Stimulated activated effector memory CD8-positive, alpha-beta T cell treated with anti-CD3 and anti-CD28 coated beads, Interleukin-12 subunit alpha, Interleukin-12 subunit beta, amount 100 ng/mL, for 72 hours (primary cell): ENCODE results near the gene FNDC10.

Source experiments
- ATAC-seq: fragments of 150-1000 bp; cut with Tn5 transposase; 2 replicates; pipeline ENCODE4 v1.10.0; 2021
- DNase-seq, 2 donors: peaks; one replicate each; pipeline ENCODE4 v3.0.0; 2021 to 2022; ENCODE audit warnings: low spot score in 2 of 2
- H3K27ac Mint-ChIP-seq: one replicate; pipeline ENCODE4 v1.8.0; 2022; ENCODE audit warnings: mild to moderate bottlenecking, mixed read lengths
- H3K36me3 Mint-ChIP-seq: one replicate; pipeline ENCODE4 v1.8.0; 2022; ENCODE audit warnings: mild to moderate bottlenecking, mixed read lengths
- H3K4me1 Mint-ChIP-seq: one replicate; pipeline ENCODE4 v1.8.0; 2022; ENCODE audit warnings: mixed read lengths
- H3K4me3 Mint-ChIP-seq: one replicate; pipeline ENCODE4 v1.8.0; 2022; ENCODE audit warnings: mild to moderate bottlenecking, mixed read lengths
- H3K9me3 Mint-ChIP-seq: one replicate; pipeline ENCODE4 v1.8.0; 2022; ENCODE audit warnings: mixed read lengths

Gene FNDC10

DNA sequence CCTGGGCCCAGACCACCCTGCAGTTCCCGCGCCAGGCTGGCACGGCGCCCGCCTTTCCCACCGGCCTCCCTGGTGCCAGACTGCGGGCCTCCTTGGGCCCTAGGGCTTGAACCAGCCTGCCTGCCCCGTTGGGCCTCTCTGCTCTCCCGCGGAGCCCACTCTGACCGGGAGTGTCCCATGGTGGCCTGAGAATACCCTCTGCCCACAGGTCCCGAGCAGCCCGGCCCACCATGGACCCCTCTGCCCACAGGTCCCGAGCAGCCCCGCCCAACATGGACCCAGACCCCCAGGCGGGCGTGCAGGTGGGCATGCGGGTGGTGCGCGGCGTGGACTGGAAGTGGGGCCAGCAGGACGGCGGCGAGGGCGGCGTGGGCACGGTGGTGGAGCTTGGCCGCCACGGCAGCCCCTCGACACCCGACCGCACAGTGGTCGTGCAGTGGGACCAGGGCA lies 23.3 kb upstream of the FNDC10 start:
- Mint-ChIP-seq H3K4me3 (no peak overlapping the region), H3K4me1 (peaks cover 6% of the 10 kb centered on the region), H3K27ac (no peak overlapping the region), H3K9me3 (no peaks in the 10 kb centered on the region), H3K36me3 (no peaks in the 10 kb centered on the region)
- DNase-seq (no peak), ATAC-seq (no peak)

DNA sequence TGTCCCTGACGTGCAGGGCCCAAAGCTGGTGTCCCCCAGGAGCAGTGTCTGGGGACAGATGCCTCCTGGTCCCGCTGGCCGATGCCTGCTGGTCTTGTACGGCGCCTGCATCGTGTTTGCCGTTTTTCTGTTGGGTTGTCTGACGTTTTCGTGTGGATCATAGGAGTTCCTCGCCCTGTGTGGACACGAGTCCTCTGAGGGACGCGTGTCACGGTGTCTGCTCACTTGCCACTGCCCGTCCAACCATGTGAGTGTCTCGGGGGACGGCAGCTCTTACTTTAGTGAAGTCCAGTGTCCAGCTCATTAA lies 22.8 kb upstream of the FNDC10 start:
- no peak for ATAC-seq
- Mint-ChIP-seq H3K4me3 (no peak overlapping the region), H3K9me3 (no peaks in the 10 kb centered on the region), H3K36me3 (peaks cover 3% of the 10 kb centered on the region), H3K4me1 (peaks cover 6% of the 10 kb centered on the region), H3K27ac (peak overlapping the region; percentile 17)
- no peak for DNase-seq

DNA sequence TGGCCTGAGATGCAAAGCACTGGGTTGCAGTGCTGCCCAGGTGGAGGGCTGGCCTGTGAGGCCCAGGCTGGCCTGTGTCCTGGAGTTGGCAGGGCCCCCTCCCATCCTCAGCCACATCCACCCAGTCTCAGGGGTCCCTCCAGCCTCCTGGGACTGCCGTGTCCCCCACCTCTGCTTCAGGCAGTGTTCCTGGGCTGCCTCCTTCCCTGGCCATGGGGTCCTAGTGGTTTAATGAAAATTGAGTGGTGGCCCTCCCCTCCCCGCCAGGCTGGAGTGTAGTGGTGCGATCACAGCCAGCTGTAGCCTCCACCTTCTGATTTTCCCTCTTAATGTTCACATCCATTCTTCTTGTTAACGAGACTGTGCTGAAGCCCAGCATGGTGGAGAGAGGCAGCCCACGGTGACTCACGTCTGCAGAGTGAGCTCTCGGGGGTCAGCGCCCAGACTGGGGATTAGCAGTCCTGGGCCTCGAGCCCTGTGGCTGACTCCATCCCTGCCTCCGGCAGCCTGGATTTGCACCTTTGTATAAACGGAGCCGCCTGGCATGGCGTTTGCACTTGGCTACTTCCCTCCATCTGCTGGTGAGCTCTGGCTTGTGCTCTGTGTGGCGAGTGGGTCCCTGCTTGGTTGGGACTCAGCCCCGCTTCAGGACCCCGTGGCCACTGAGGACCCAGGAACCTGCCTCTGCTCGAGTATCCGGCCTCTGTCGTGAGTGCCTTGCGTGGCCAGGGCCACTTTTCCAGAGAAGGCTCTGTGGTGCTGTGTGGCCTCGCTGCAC lies 22.3 kb upstream of the FNDC10 start:
- Mint-ChIP-seq H3K4me1 (peaks cover 6% of the 10 kb centered on the region), H3K27ac (peak overlapping the region; percentile 17), H3K4me3 (no peak overlapping the region), H3K9me3 (no peaks in the 10 kb centered on the region), H3K36me3 (peaks cover 8% of the 10 kb centered on the region)
- DNase-seq (no peak), ATAC-seq (peak; percentile 4)

DNA sequence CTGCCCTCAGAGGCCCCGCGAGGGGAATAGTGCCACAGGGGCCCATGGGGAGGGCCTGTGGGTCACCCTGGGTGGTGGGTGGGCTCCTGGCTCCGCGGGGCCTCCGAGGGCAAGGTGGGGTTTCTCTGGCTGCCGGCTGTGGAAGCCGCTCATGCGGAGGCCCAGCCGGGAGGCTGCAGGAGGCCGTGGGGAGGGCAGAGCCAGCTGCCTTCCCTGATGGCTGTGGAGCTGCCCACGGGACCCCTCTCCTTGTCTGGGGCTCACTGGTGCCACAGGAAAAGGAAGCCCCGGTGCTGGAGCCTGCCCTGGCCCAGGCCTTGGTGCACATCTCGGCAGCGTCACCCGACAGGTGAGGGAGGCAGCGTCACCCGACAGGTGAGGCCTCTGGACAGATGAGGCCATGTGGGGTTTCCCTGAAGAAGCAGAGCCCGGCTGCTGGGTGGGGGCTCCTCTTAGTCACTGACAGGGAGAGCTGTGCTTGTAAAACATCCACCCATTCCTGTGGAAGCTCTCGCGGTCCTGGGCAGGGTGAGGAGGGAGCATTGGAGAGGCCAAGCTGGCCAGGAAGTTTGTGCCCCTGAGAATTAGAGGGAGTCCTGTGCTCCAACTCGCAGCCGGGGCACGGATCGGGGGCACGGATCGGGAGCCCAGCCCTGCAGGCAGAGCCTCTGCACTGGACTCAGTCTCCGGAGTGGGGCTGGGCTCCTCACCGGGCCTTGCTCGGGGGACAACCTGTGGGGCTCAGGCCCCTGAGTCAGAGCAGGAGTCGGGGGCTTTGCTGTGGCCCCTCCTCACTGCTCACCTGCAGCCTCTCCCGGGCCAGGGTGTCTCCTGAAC lies 21.5 kb upstream of the FNDC10 start:
- H3K9me3 Mint-ChIP-seq, result no peaks in the 10 kb centered on the region
- no peak overlapping the region for H3K4me3 Mint-ChIP-seq
- peaks cover 6% of the 10 kb centered on the region for H3K4me1 Mint-ChIP-seq
- peaks cover 17% of the 10 kb centered on the region for H3K36me3 Mint-ChIP-seq
- DNase-seq (no peak), ATAC-seq (no peak)
- H3K27ac Mint-ChIP-seq, result no peak overlapping the region

DNA sequence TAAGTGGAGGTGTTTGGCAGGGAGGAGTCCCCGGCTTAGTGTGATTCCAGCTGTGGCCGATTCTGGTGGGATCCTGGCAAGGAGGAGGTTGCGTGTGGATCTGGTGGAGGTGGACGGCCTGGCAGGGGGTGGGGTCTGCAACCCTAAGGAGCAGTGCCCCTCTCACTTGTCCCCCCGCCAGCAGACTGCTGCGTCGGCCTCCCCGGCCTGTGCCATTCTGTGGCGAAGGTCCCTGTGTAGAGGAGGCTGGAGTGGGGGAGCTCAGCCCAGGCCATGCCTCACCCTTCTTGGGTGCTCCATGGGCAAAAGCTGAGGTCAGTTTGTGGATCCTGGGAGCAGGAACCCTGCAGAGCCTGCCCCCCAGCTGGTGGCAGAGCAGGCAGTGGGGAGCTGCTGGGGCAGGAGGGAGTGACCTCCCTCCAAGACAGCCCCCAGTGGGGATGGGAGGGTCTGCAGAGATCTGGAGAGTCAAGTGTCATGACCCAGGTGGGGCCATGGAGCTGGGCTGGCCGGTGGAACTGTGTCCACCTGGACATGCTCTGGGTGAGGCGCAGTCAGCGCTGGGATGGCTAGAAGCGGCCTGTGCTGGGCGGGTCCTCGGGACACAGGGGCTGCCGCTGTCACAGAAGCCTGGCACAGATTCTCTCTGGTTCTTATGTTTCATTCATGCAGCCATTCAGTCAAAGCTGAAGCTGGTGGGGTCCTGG lies 20.7 kb upstream of the FNDC10 start:
- H3K36me3 Mint-ChIP-seq, result peaks cover 18% of the 10 kb centered on the region
- ATAC-seq (no peak), DNase-seq (no peak)
- no peaks in the 10 kb centered on the region for H3K9me3 Mint-ChIP-seq
- H3K4me3 Mint-ChIP-seq, result no peak overlapping the region
- H3K4me1 Mint-ChIP-seq, result peaks cover 6% of the 10 kb centered on the region
- H3K27ac Mint-ChIP-seq, result no peak overlapping the region

DNA sequence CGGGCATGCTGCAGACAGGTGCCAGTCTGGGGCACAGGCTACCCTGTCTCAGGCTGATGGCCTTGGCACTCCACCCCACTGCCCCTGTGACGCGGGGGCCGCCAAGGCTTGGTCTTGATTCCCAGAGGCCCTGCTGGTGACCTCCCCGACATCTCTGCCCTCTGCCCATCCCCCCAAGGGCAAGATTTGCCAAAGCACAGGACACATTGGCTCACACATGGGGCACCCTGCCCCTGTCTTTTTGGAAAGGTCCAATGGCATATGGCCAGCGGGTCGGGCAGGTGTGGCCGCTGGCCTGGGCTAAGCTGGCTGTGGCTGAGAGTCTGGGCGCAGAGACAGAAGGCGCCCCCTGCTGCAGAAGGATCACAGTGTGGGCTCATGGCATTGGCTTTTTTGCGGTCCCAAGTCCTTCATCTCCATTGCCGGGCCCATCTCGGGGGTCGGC lies 20.0 kb upstream of the FNDC10 start:
- no peak overlapping the region for H3K27ac Mint-ChIP-seq
- peaks cover 24% of the 10 kb centered on the region for H3K36me3 Mint-ChIP-seq
- H3K4me3 Mint-ChIP-seq, result no peak overlapping the region
- no peaks in the 10 kb centered on the region for H3K9me3 Mint-ChIP-seq
- ATAC-seq (no peak), DNase-seq (no peak)
- peaks cover 7% of the 10 kb centered on the region for H3K4me1 Mint-ChIP-seq

DNA sequence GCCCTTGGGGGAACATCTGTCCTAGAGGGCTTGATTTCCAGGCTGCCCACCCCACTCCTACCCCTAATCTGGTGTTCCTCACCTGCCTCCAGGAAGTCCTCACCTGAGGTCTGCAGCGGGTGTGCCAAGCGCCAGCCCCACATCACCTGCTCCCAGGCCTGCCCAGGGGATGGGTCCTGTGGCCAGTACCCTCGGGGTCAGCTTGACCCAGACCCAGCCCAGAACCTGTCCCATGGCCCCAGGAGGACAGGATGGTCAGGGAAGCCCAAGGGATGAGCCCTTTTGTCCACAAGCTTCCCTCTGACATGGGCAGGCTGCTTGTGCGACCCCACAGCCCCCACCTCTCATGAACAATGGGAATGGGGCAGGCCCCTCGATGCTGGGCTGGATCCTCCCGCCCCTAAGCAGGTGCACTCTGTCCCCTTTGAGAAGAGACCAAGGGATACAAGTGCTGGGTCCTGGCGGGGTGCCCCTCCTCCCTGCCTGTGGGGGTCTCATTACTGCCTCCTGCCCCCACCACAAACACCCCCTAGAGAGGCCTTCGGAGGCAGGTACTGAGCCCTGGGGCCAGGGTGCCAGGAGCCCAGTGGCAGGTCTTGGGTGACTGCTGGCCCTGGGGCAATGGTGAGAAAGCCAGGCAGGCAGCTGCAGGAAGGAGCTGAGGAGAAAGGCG lies 18.6 kb upstream of the FNDC10 start:
- Mint-ChIP-seq H3K4me1 (peaks cover 16% of the 10 kb centered on the region), H3K4me3 (no peak overlapping the region), H3K9me3 (no peaks in the 10 kb centered on the region), H3K36me3 (peaks cover 36% of the 10 kb centered on the region), H3K27ac (peak overlapping the region; percentile 63)
- no peak for DNase-seq
- ATAC-seq, result no peak

DNA sequence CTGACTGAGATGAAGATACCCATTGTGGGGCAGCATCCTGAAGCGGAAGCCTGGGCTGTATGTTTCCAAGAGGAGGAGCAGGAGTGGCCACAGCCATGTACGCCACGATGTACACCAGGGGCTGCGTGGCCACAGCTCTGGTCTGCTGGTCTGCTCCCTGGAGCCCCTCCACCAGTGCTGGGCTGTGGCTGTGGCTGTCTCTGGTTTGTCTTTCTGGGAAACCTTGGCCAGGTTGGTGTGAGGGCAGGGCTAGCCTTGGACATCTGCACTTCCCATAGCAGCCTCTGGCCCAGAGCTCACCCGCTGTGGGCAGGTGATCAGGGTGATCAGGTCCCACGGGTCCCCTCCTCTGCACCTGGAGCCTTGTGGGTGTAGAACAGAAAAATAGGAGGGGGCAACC lies 18.0 kb upstream of the FNDC10 start:
- Mint-ChIP-seq H3K4me1 (peaks cover 19% of the 10 kb centered on the region), H3K4me3 (peak overlapping the region; percentile 66), H3K36me3 (peaks cover 36% of the 10 kb centered on the region), H3K9me3 (no peaks in the 10 kb centered on the region), H3K27ac (peak overlapping the region; percentile 63)
- no peak for DNase-seq
- no peak for ATAC-seq

DNA sequence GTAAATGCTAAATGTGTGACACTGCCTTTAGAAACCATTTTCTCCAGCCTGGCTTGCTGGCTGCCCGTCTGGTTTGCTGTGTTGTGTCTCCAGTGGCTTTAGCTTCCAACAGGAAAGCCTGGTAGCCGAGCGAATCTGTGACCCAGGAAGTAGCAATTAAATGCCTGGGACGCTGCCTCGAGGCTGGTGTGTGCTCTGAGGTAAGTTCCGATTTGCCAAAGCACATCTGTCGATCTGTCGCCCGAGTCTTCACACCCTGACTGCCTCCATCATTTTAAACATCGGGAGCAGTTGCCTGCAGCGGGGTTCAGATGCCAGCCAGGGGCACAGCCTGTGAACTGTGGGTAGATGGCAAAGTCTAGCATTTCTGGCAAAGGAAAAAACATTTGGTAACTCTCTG lies 17.6 kb upstream of the FNDC10 start:
- Mint-ChIP-seq H3K4me3 (peak overlapping the region; percentile 66), H3K9me3 (no peaks in the 10 kb centered on the region), H3K4me1 (peaks cover 19% of the 10 kb centered on the region), H3K27ac (no peak overlapping the region), H3K36me3 (peaks cover 36% of the 10 kb centered on the region)
- ATAC-seq (no peak), DNase-seq (no peak)

DNA sequence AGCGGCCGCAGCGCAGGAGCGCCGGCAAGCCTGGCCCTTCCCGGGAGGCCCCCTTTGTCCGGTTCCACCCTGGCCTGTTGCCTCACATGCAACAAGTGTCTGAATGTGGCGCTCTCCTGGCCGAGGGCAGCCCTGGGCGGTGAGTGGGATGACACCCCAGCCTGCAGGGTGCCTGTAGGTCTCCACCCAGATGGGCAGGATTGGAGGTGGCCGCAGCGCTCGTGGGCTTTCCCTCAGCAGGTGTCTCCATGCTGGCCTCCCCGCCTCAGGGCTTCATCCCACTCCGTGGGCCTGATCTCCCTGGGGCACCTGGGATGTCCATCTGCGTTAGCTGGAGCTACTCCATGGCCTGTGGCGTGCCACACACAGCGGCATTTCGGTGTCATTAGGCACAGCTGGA lies 16.9 kb upstream of the FNDC10 start:
- peaks cover 36% of the 10 kb centered on the region for H3K36me3 Mint-ChIP-seq
- no peak for ATAC-seq
- no peak for DNase-seq
- H3K4me1 Mint-ChIP-seq, result peaks cover 19% of the 10 kb centered on the region
- peak overlapping the region; percentile 66 for H3K4me3 Mint-ChIP-seq
- H3K9me3 Mint-ChIP-seq, result no peaks in the 10 kb centered on the region
- H3K27ac Mint-ChIP-seq, result no peak overlapping the region

DNA sequence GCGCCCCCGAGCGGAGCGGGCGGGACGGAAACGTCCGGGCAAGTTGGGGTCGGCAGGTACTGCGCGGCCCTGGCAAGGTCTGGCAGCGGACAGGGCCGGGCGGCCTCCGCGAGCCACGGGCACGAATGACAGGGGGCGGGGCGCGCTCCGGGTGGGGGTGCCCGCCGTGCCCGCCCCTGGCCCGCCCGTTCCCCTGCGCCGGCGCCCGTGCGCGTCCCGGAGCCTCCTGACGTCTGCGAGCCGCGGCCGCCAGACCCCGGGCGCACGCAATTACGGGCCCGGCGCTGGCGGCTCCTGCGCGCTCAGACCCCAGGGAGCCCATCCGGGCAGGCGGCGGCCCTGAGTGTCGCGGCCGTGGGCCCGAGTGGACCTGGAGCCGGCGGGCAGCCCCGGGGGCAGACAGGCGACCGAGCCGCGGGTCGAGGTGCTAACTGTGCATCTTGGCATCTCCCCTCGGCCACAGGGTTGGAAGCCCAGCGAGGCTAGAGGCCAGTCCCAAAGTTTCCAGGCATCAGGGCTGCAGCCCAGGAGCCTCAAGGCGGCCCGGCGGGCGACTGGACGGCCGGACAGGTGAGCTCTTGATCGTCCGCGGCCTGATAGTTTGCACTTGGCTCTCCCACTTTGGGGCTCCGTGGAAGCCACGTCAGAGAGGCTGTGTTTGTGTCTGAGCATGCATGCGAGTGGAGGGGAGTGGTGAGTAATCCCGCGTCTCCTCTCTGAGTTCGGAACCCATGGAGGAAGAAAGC lies 16.3 kb upstream of the FNDC10 start:
- H3K4me1 Mint-ChIP-seq, result peaks cover 19% of the 10 kb centered on the region
- H3K4me3 Mint-ChIP-seq, result peak overlapping the region; percentile 97
- peak; percentile 28 for ATAC-seq
- no peaks in the 10 kb centered on the region for H3K9me3 Mint-ChIP-seq
- DNase-seq, result no peak
- no peak overlapping the region for H3K27ac Mint-ChIP-seq
- peaks cover 36% of the 10 kb centered on the region for H3K36me3 Mint-ChIP-seq

DNA sequence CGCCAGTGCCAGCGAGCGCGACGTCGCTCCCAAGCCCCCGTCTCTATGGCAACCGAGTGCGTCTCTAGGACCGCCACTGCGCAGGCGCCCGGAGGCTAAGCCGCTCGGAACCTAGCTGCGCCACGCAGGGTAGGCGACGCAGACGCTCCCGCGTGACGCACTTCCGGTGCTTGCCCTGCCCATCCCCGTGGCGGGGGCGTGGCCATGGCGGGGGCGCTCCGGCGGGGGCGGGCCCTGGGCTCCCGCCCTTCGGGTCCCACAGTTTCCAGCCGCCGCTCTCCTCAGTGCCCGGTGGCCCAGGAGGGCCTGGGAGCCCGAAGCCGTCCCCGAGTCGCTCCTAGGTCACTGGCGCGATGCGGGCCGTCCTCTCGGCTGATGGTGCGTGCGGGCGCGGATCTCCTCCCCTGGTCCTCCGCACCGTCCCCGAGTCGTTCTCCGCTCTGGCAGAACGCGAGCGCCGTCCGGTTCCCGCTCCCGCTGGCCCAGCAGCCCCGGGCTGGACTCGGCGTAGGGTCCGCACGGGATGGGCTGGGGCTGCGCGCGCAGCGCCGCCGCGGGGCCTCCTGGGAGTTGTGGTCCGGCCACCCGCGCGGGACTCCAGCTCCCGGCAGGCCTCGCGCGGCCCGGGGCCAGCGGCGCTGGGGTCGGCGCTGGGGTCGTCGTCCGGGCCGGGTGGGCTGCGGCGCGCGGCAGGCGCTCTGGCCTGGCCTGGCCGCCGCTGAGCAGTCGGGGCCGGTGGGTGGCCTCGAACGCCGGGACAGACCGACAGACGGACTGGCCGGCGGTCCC lies 15.5 kb upstream of the FNDC10 start, which contains the start of gene MIB2:
TSS of gene MIB2 (plus strand) at position 245 of the 789 bp plus-strand sequence. CDS start 7,953 bp downstream, outside the sequence.
- ATAC-seq (peak; percentile 90), DNase-seq (peak; percentile 98 to 99)
- peak within 1 kb of the TSS; percentile 97 for H3K4me3 Mint-ChIP-seq
- peaks cover 36% of the 10 kb centered on the region for H3K36me3 Mint-ChIP-seq
- H3K4me1 Mint-ChIP-seq, result peaks cover 19% of the 10 kb centered on the region
- no peaks in the 10 kb centered on the region for H3K9me3 Mint-ChIP-seq
- peak within 1 kb of the TSS; percentile 97 for H3K27ac Mint-ChIP-seq

DNA sequence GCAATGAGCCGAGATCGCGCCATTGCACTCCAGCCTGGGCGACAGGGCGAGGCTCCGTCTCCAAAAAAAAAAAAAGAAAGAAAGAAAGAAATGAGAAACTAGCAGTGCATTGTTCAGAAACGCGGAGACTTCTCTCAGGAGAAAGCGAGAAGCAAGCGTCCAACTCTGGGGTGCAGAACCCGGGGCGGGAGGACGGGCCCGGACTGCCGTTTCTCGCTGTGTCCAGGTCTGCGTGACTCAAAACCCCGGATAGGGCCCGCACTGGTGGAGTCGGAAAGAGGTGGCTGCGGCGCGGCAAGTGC lies 15.0 kb upstream of the FNDC10 start:
- Mint-ChIP-seq H3K36me3 (peaks cover 36% of the 10 kb centered on the region), H3K9me3 (no peaks in the 10 kb centered on the region), H3K27ac (peak overlapping the region; percentile 97), H3K4me3 (peak overlapping the region; percentile 97), H3K4me1 (peaks cover 19% of the 10 kb centered on the region)
- DNase-seq (no peak), ATAC-seq (no peak)
